Sigmoid colon (tissue), 7 donors: ENCODE measurements around the gene COMMD10. TPM values are rescaled to one million over a fixed set of nuclear protein-coding genes. Genes with fewer than 3 reads are reported as not detected.
A peak's percentile ranks its signal among the peaks of the same experiment; 100 is the strongest.

ENCODE experiments used
- DNase-seq: peaks from one replicate; pipeline ENCODE4 v3.0.0-alpha.2; 2019
- H3K27ac ChIP-seq, 4 donors: fragments of 200-600 bp; sonication (generic); one replicate each; pipeline ENCODE4 v1.5.1; 2016 to 2019; ENCODE audit warnings: mild to moderate bottlenecking in 1 of 4
- H3K27me3 ChIP-seq, 3 donors: fragments of 200-600 bp; sonication (generic); one replicate each; pipeline ENCODE4 v1.5.1; 2019; ENCODE audit warnings: mild to moderate bottlenecking in 1 of 3
- H3K36me3 ChIP-seq, 4 donors: fragments of 200-600 bp; sonication (generic); one replicate each; pipeline ENCODE4 v1.5.1; 2016 to 2019
- H3K4me1 ChIP-seq, 4 donors: fragments of 200-600 bp; sonication (generic); one replicate each; pipeline ENCODE4 v1.5.1; 2017 to 2019
- H3K4me3 ChIP-seq, 4 donors: fragments of 200-600 bp; sonication (generic); one replicate each; pipeline ENCODE4 v1.5.1; 2017 to 2019; ENCODE audit warnings: mild to moderate bottlenecking in 2 of 4, moderate library complexity in 1 of 4
- H3K9me3 ChIP-seq, 4 donors: fragments of 200-600 bp in 3 of 4; sonication (generic) in 3 of 4; one replicate each; pipeline versions ENCODE4 v1.5.1 to v1.6.1; 2013 to 2019
- CTCF ChIP-seq, 4 experiments: fragments of 450-650 bp in 3 of 4; fragments of 200-600 bp in 1 of 4; IDR thresholded peaks; one replicate each; pipeline ENCODE4 v1.5.1; 2016 to 2019; ENCODE audit warnings: antibody characterized with exemption in 4 of 4, mild to moderate bottlenecking in 3 of 4, moderate library complexity in 2 of 4
- EP300 ChIP-seq, 4 donors: sonication (generic); formaldehyde crosslinking; IDR thresholded peaks; one replicate each; pipeline ENCODE4 v1.6.1; 2017; ENCODE audit warnings: antibody characterized with exemption in 4 of 4
- POLR2A ChIP-seq, 2 donors: fragments of 450-650 bp; IDR thresholded peaks; one replicate each; pipeline ENCODE4 v1.6.1; 2016; ENCODE audit warnings: antibody characterized with exemption in 2 of 2, mild to moderate bottlenecking in 2 of 2, moderate library complexity in 2 of 2
- POLR2AphosphoS5 ChIP-seq, 4 donors: sonication (generic); formaldehyde crosslinking; IDR thresholded peaks; one replicate each; pipeline ENCODE4 v1.6.1; 2017; ENCODE audit warnings: antibody characterized with exemption in 4 of 4
- WGBS, 2 donors: extraction: QIAGEN DNeasy Blood & Tissue Kit; methylation state at CpG; one replicate each; pipeline ENCODE4 v1.1.7; 2013; 5-methylcytosine and 5-hydroxymethylcytosine counted together
- intact Hi-C: fragments of 100-400 bp; cut with DNase I; formaldehyde crosslinking; loops from one replicate; pipeline ENCODE4 v1.15.1; 2023
- polyA plus RNA-seq, 3 donors: library from polyadenylated mRNA; stranded (reverse); fragments of 200-250 nt; gene quantifications; one replicate each; pipeline ENCODE4 v1.2.3, GENCODE V29; 2013
- total RNA-seq, 4 donors: library from RNA; depleted of rRNA; stranded (reverse); fragments of >200 nt; gene quantifications; one replicate each; pipeline ENCODE4 v1.1.0, GENCODE V29; 2016
- donor health status: healthy with polysubstance abuse.
- donor health status: Bipolar disorder and iron deficiency.
- donor health status: healthy.

The COMMD10 gene
- total and polyA plus RNA-seq, 7 donors = 17.8 to 47.7 (median 28.7) TPM

- TF ChIP-seq CTCF (IDR thresholded peaks at IDR 0.05) (peak in 1 of 4 experiments; percentile 10), POLR2AphosphoS5 (IDR thresholded peaks at IDR 0.05) (no peak)
- Histone ChIP-seq H3K4me1 (no peaks in the 10 kb centered on the region), H3K36me3 (no peaks in the 10 kb centered on the region), H3K4me3 (no peak overlapping the region), H3K27ac (no peak overlapping the region), H3K9me3 (peaks cover 0 to 7% (median 2%) of the 10 kb centered on the region in 4 donors), H3K27me3 (no peaks in the 10 kb centered on the region)
- no peak for DNase-seq
- WGBS, 2 donors = 88 to 94% methylated on average over 5 of the region's 5 CpGs
- intact Hi-C loops = no loop called here
These were observed 195.5 kb downstream of the COMMD10 start for GRCh38 chr5:116280149-116280803.

GRCh38 chr5:116281309-116281708 is 196.5 kb downstream of the COMMD10 start:
- WGBS, 2 donors = 52 to 68% methylated on average over 1 of the region's 1 CpG
- intact Hi-C loops = no loop called here
- H3K4me3 ChIP-seq = no peak overlapping the region

GRCh38 chr5:116288524-116288923 is 203.7 kb downstream of the COMMD10 start:
- TF ChIP-seq EP300 (IDR thresholded peaks at IDR 0.05) = no peak
- no peak for TF ChIP-seq POLR2A (IDR thresholded peaks at IDR 0.05)
- TF ChIP-seq CTCF (IDR thresholded peaks at IDR 0.05) = no peak
- no peak for TF ChIP-seq POLR2AphosphoS5 (IDR thresholded peaks at IDR 0.05)
- H3K36me3 ChIP-seq = peaks cover 0 to 5% (median 0%) of the 10 kb centered on the region in 4 donors
- no peaks in the 10 kb centered on the region for H3K27me3 ChIP-seq
- no peaks in the 10 kb centered on the region for H3K4me1 ChIP-seq
- H3K27ac ChIP-seq = no peak overlapping the region
- no peak overlapping the region for H3K4me3 ChIP-seq
- WGBS, 2 donors = 96 to 97% methylated on average over 2 of the region's 2 CpGs
- no peak for DNase-seq
- peaks cover 0 to 8% (median 1%) of the 10 kb centered on the region in 4 donors for H3K9me3 ChIP-seq
- intact Hi-C loops = no loop called here

More at GRCh38 chr5:116281309-116281708, 196.5 kb downstream of the COMMD10 start:
- Histone ChIP-seq H3K36me3 (no peaks in the 10 kb centered on the region), H3K27ac (no peak overlapping the region), H3K4me1 (no peaks in the 10 kb centered on the region), H3K9me3 (peaks cover 0 to 5% (median 2%) of the 10 kb centered on the region in 4 donors), H3K27me3 (no peaks in the 10 kb centered on the region)
- TF ChIP-seq POLR2AphosphoS5 (IDR thresholded peaks at IDR 0.05) (no peak), EP300 (IDR thresholded peaks at IDR 0.05) (no peak), CTCF (IDR thresholded peaks at IDR 0.05) (no peak), POLR2A (IDR thresholded peaks at IDR 0.05) (no peak)
- DNase-seq = no peak

DNA sequence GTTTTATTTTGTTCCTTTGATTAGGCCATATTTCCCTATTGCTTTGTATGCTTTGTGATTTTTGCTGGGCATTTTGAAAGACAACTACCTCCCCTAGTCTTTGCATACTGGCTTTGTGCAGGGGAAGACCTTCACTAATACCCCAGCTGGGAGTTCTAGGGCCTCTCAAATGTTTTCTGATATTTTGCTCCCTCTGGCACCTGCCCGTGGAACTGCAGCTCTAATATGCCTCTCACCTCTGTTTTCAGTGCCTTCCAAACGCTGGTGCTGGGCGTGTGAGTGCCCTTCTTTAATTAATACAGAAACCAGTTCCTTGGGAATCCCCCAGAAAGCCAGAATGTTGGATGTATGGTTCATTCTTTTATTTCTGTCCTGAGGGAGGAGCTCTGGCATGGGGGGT is 204.5 kb downstream of the COMMD10 start:
- intact Hi-C loops = no loop called here
- no peak for DNase-seq
- peaks cover 0 to 5% (median 0%) of the 10 kb centered on the region in 4 donors for H3K36me3 ChIP-seq
- peaks cover 0 to 8% (median 1%) of the 10 kb centered on the region in 4 donors for H3K9me3 ChIP-seq
- WGBS, 2 donors = 80 to 93% methylated on average over 3 of the region's 3 CpGs
- TF ChIP-seq POLR2AphosphoS5 (IDR thresholded peaks at IDR 0.05) (no peak), EP300 (IDR thresholded peaks at IDR 0.05) (no peak), CTCF (IDR thresholded peaks at IDR 0.05) (no peak), POLR2A (IDR thresholded peaks at IDR 0.05) (no peak)
- H3K4me3 ChIP-seq = no peak overlapping the region
- no peak overlapping the region for H3K27ac ChIP-seq
- H3K4me1 ChIP-seq = no peaks in the 10 kb centered on the region
- no peaks in the 10 kb centered on the region for H3K27me3 ChIP-seq

DNA sequence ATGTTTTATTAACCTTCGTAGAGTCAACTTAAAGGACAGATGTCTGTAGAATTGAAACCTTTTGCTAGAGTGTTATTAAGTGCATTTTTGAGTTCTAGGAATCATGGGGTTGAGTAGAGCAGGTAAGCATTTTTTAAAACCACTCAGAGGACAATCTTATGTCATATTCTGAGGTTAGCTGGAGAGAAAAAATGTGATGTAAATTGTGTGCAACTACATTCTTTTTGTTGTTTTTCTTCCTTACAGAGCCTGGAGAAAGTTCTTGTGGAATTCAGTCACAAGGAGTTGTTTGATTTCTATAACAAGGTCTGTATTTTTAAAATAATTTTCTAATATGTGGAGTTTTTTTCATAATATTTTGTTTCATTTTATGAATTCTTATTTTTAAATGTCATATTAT is 206.4 kb downstream of the COMMD10 start:
- H3K36me3 ChIP-seq = peaks cover 0 to 5% (median 0%) of the 10 kb centered on the region in 4 donors
- TF ChIP-seq POLR2AphosphoS5 (IDR thresholded peaks at IDR 0.05) (no peak), EP300 (IDR thresholded peaks at IDR 0.05) (no peak), POLR2A (IDR thresholded peaks at IDR 0.05) (no peak), CTCF (IDR thresholded peaks at IDR 0.05) (no peak)
- H3K27me3 ChIP-seq = no peaks in the 10 kb centered on the region
- DNase-seq = no peak
- intact Hi-C loops = no loop called here
- H3K9me3 ChIP-seq = peaks cover 0 to 8% (median 1%) of the 10 kb centered on the region in 4 donors
- no peak overlapping the region for H3K27ac ChIP-seq
- no peaks in the 10 kb centered on the region for H3K4me1 ChIP-seq
- no peak overlapping the region for H3K4me3 ChIP-seq
- 92 to 95% methylated on average over 1 of the region's 1 CpG for WGBS, 2 donors
